PC-9 (cell line): ENCODE results near the gene KLHL8. TPM values are rescaled to one million over a fixed set of nuclear protein-coding genes. Genes with fewer than 3 reads are reported as not detected.

ENCODE experiments used
- BruUV-seq: library from RNA; stranded (reverse); fragments of 400-500 nt; replicated peaks from 2 replicates; lab custom pipeline; 2021; lab: Mats Ljungman, UMichigan
- CTCF ChIA-PET: fragments of 300-600 bp; sonication (Branson Sonifier 250); formaldehyde crosslinking; loops from one replicate; lab custom pipeline; 2022; ENCODE audit warnings: antibody characterized with exemption; lab: Charles Lee
- POLR2A ChIA-PET: fragments of 300-600 bp; sonication (Branson Sonifier 250); formaldehyde crosslinking; loops from one replicate; lab custom pipeline; 2022; ENCODE audit warnings: antibody characterized with exemption; ENCODE audit not compliant: unreplicated experiment; lab: Charles Lee
- DNase-seq, 2 experiments: peaks; one replicate each; pipeline versions ENCODE4 v3.0.0 to v3.0.0-alpha.2; 2015 to 2022; ENCODE audit warnings: mixed read lengths in 1 of 2
- H2AFZ ChIP-seq: fragments of 200-600 bp; sonication (generic); 2 replicates; pipeline ENCODE4 v1.8.1; 2017; ENCODE audit warnings: antibody characterized with exemption
- H3F3A ChIP-seq: fragments of 200-600 bp; sonication (generic); 2 replicates; pipeline ENCODE4 v1.8.1; 2017; ENCODE audit warnings: antibody characterized with exemption, mild to moderate bottlenecking, low read depth; ENCODE audit not compliant: insufficient read depth
- H3K27ac ChIP-seq: fragments of 200-600 bp; sonication (generic); 2 replicates; pipeline ENCODE4 v1.6.1; 2016; ENCODE audit warnings: mixed run types
- H3K27me3 ChIP-seq: fragments of 200-600 bp; sonication (generic); 2 replicates; pipeline ENCODE4 v1.6.1; 2016; ENCODE audit warnings: low read depth, mixed run types; ENCODE audit not compliant: insufficient read depth
- H3K36me3 ChIP-seq: fragments of 200-600 bp; sonication (generic); 2 replicates; pipeline ENCODE4 v1.6.1; 2016; ENCODE audit warnings: low read depth, mixed run types
- H3K4me1 ChIP-seq: fragments of 200-600 bp; sonication (generic); replicated peaks from 2 replicates; pipeline ENCODE4 v1.6.1; 2016; ENCODE audit warnings: mixed run types; ENCODE audit not compliant: insufficient read depth
- H3K4me2 ChIP-seq: fragments of 200-600 bp; sonication (generic); 2 replicates; pipeline ENCODE4 v1.6.1; 2017; ENCODE audit warnings: mixed run types
- H3K4me3 ChIP-seq: fragments of 200-600 bp; sonication (generic); 2 replicates; pipeline ENCODE4 v1.6.1; 2016; ENCODE audit warnings: mixed run types
- H3K79me2 ChIP-seq: fragments of 200-600 bp; sonication (generic); 2 replicates; pipeline ENCODE4 v1.6.1; 2017; ENCODE audit warnings: low read depth, mixed run types
- H3K9me2 ChIP-seq: fragments of 200-600 bp; sonication (generic); 2 replicates; pipeline ENCODE4 v1.8.1; 2017; ENCODE audit warnings: mild to moderate bottlenecking; ENCODE audit not compliant: insufficient read depth
- H3K9me3 ChIP-seq: fragments of 200-600 bp; sonication (generic); 2 replicates; pipeline ENCODE4 v1.8.1; 2016; ENCODE audit warnings: low read depth; ENCODE audit not compliant: insufficient read depth
- H4K20me1 ChIP-seq: fragments of 200-600 bp; sonication (generic); 2 replicates; pipeline ENCODE4 v1.8.1; 2017; ENCODE audit not compliant: insufficient read depth
- CTCF ChIP-seq: fragments of 200-600 bp; sonication (generic); conservative IDR thresholded peaks from 2 replicates; pipeline ENCODE4 v1.6.1; 2017; ENCODE audit warnings: mixed run types, antibody characterized with exemption, mild to moderate bottlenecking, moderate library complexity
- EZH2 ChIP-seq: fragments of 200-600 bp; sonication (generic); IDR thresholded peaks from 2 replicates; pipeline ENCODE4 v1.8.0; 2017; ENCODE audit warnings: antibody characterized with exemption, low read depth
- intact Hi-C: fragments of 100-400 bp; cut with micrococcal nuclease; formaldehyde crosslinking; loops from one replicate; pipeline ENCODE4 v1.10.0; 2022; ENCODE audit not compliant: unreplicated experiment
- total RNA-seq: library from RNA; stranded (reverse); gene quantifications from 2 replicates; pipeline ENCODE4 v1.2.3, GENCODE V29; 2021

KLHL8 gene
- total RNA-seq, 1 experiment from 2014 or later = 8.5 TPM

GRCh38 chr4:87185146-87185870 lies 35.1 kb downstream of the KLHL8 start:
- CTCF ChIA-PET = no interaction called here
- H3K9me2 ChIP-seq = no peaks in the 10 kb centered on the region
- POLR2A ChIA-PET = interaction anchor here (0.7 kb wide), 1 partner anchor 137 kb away, joined by 3 read pairs; no protein-coding TSS in a partner anchor

DNA sequence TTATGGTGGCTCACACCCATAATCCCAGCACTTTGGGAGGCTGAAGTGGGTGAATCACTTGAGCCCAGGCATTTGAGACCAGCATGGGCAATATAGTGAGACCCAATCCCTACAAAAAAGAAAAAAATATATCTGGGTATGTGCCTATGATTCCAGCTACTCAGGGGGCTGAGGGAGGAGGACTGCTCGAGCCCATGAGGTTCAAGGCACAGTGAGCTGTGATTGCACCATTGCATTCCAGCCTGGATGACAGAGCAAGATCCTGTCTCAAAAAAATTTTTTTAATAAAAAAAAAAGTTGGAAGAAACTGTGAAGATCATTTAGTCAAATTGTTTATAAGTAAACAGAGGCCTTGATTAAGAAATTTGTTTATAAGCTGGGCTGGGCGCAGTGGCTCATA lies 39.7 kb downstream of the KLHL8 start:
- H3K36me3 ChIP-seq = no peaks in the 10 kb centered on the region
- no TSS peak for BruUV-seq
- no peaks in the 10 kb centered on the region for H4K20me1 ChIP-seq
- no peak overlapping the region for H2AFZ ChIP-seq
- no peak overlapping the region for H3K4me3 ChIP-seq
- ChIA-PET CTCF (no interaction called here), POLR2A (no interaction called here)
- DNase-seq = no peak
- no peaks in the 10 kb centered on the region for H3K27me3 ChIP-seq
- no peaks in the 10 kb centered on the region for H3K9me3 ChIP-seq
- no peaks in the 10 kb centered on the region for H3F3A ChIP-seq
- H3K4me2 ChIP-seq = no peak overlapping the region
- H3K79me2 ChIP-seq = no peaks in the 10 kb centered on the region
- H3K27ac ChIP-seq = no peak overlapping the region
- no peaks in the 10 kb centered on the region for H3K9me2 ChIP-seq
- no peaks in the 10 kb centered on the region for H3K4me1 ChIP-seq
- TF ChIP-seq EZH2 = no peak
- TF ChIP-seq CTCF = no peak
- intact Hi-C loops = no loop called here

More at GRCh38 chr4:87185146-87185870, 35.1 kb downstream of the KLHL8 start:
- Histone ChIP-seq H3K27ac (no peak overlapping the region), H3K36me3 (no peaks in the 10 kb centered on the region), H3K79me2 (no peaks in the 10 kb centered on the region), H3K27me3 (no peaks in the 10 kb centered on the region), H4K20me1 (no peaks in the 10 kb centered on the region), H3F3A (no peaks in the 10 kb centered on the region), H2AFZ (no peak overlapping the region), H3K4me3 (no peak overlapping the region), H3K4me1 (no peaks in the 10 kb centered on the region), H3K4me2 (no peak overlapping the region), H3K9me3 (no peaks in the 10 kb centered on the region)
- intact Hi-C loops = no loop called here
- no TSS peak for BruUV-seq
- TF ChIP-seq CTCF = no peak
- no peak for TF ChIP-seq EZH2
- DNase-seq = no peak

GRCh38 chr4:87179751-87180150 lies 40.7 kb downstream of the KLHL8 start:
- Histone ChIP-seq H2AFZ (no peak overlapping the region), H3K4me2 (no peak overlapping the region), H3K36me3 (no peaks in the 10 kb centered on the region), H4K20me1 (no peaks in the 10 kb centered on the region), H3K4me1 (no peaks in the 10 kb centered on the region), H3K4me3 (no peak overlapping the region), H3K9me3 (no peaks in the 10 kb centered on the region), H3K9me2 (no peaks in the 10 kb centered on the region), H3F3A (no peaks in the 10 kb centered on the region), H3K27me3 (no peaks in the 10 kb centered on the region), H3K79me2 (no peaks in the 10 kb centered on the region), H3K27ac (no peak overlapping the region)
- ChIA-PET POLR2A (no interaction called here), CTCF (no interaction called here)
- BruUV-seq = no TSS peak
- no peak for TF ChIP-seq EZH2
- no peak for TF ChIP-seq CTCF
- no peak for DNase-seq
- intact Hi-C loops = no loop called here
